Right lobe of liver (tissue), 6 donors: ENCODE measurements around the gene CACNB3. TPM values are rescaled to one million over a fixed set of nuclear protein-coding genes. Genes with fewer than 3 reads are reported as not detected.

Source experiments
- ATAC-seq, 4 donors: fragments of 200-7000 bp; cut with Tn5 transposase; one replicate each; pipeline ENCODE4 v1.9.1; 2020; ENCODE audit warnings: mild to moderate bottlenecking in 4 of 4, moderate library complexity in 4 of 4
- DNase-seq, 3 donors: peaks; one replicate each; pipeline ENCODE4 v3.0.0-alpha.2; 2020
- H3K27ac ChIP-seq, 3 donors: fragments of 200-600 bp; one replicate each; pipeline ENCODE4 v1.8.0; 2022
- H3K27me3 ChIP-seq, 2 donors: fragments of 200-600 bp; one replicate each; pipeline ENCODE4 v1.8.0; 2022
- H3K36me3 ChIP-seq, 4 donors: fragments of 200-600 bp; sonication (generic) in 1 of 4; one replicate each; pipeline versions ENCODE4 v1.5.1 to v1.8.0; 2017 to 2022; ENCODE audit warnings: control low read depth in 1 of 4
- H3K4me1 ChIP-seq, 4 donors: fragments of 200-600 bp; sonication (generic) in 1 of 4; one replicate each; pipeline versions ENCODE4 v1.5.1 to v1.8.0; 2017 to 2022; ENCODE audit warnings: control low read depth in 1 of 4
- H3K4me3 ChIP-seq, 3 donors: fragments of 200-600 bp; one replicate each; pipeline ENCODE4 v1.8.0; 2022
- H3K9me3 ChIP-seq, 4 donors: fragments of 200-600 bp; sonication (generic) in 1 of 4; one replicate each; pipeline versions ENCODE4 v1.5.1 to v1.8.0; 2017 to 2022; ENCODE audit warnings: control low read depth in 1 of 4
- CTCF ChIP-seq, 4 donors: fragments of 200-600 bp in 3 of 4; fragments of 450-650 bp in 1 of 4; IDR thresholded peaks; one replicate each; pipeline versions ENCODE4 v1.5.1 to v1.8.0; 2016 to 2022; ENCODE audit warnings: antibody characterized with exemption in 4 of 4, mild to moderate bottlenecking in 2 of 4
- POLR2A ChIP-seq: fragments of 450-650 bp; IDR thresholded peaks from one replicate; pipeline ENCODE4 v1.6.1; 2017; ENCODE audit warnings: antibody characterized with exemption, mild to moderate bottlenecking
- WGBS: methylation state at CpG from one replicate; pipeline ENCODE4 v1.1.6; 2018; ENCODE audit warnings: low coverage, low lambda C conversion rate; ENCODE audit not compliant: insufficient coverage; ENCODE audit errors: missing lambda C conversion rate; 5-methylcytosine and 5-hydroxymethylcytosine counted together
- intact Hi-C, 2 donors: fragments of 100-400 bp; cut with DNase I; formaldehyde crosslinking; loops; one replicate each; pipeline versions ENCODE4 v1.11.2 to v1.14.1; 2022
- total RNA-seq, 6 experiments: library from RNA; depleted of rRNA in 2 of 6; stranded (reverse); fragments of >200 nt in 2 of 6; fragmentation: NEBNext Ultra II Directional in 3 of 6; extraction: Animal tissue kit (Norgen Biotek cat#: 25700) in 3 of 6; gene quantifications; one replicate each; pipeline versions ENCODE4 v1.1.0 to v1.2.4, GENCODE V29; 2016 to 2023
- donor health status: DM: no; HTN: yes; CAD: no.
- donor health status: DM: no; HTN: no; CAD: no.
- donor health status: DM: no; HTN: no; CAD: no.
- donor health status: DM: no; HTN: yes; CAD: no.
- donor health status: DM: no; HTN: yes; CAD: no.

The CACNB3 gene
- total RNA-seq, 6 experiments from 2014 or later, result 0.62 to 2.1 (median 1.2) TPM

GRCh38 chr12:48819986-48820725 lies 1.9 kb downstream of the CACNB3 start:
- ATAC-seq (no peak), DNase-seq (no peak)
- intact Hi-C loops, result no loop called here
- Histone ChIP-seq H3K4me1 (peaks cover 0 to 12% (median 2%) of the 10 kb centered on the region in 4 donors), H3K27ac (no peak overlapping the region), H3K9me3 (no peaks in the 10 kb centered on the region), H3K36me3 (no peaks in the 10 kb centered on the region), H3K4me3 (no peak overlapping the region), H3K27me3 (peaks cover 0 to 14% of the 10 kb centered on the region in 2 donors)
- TF ChIP-seq CTCF (IDR thresholded peaks at IDR 0.05), result no peak
- TF ChIP-seq POLR2A, result no peak
- 49% methylated on average over 3 of the region's 5 CpGs for WGBS

- DNase-seq (no peak), ATAC-seq (no peak)
- Histone ChIP-seq H3K27me3 (peaks cover 0 to 10% of the 10 kb centered on the region in 2 donors), H3K4me3 (no peak overlapping the region), H3K27ac (no peak overlapping the region), H3K9me3 (no peaks in the 10 kb centered on the region), H3K36me3 (no peaks in the 10 kb centered on the region), H3K4me1 (peaks cover 0 to 7% (median 0%) of the 10 kb centered on the region in 4 donors)
- TF ChIP-seq POLR2A (no peak), CTCF (IDR thresholded peaks at IDR 0.05) (no peak)
- 66% methylated on average over 4 of the region's 5 CpGs for WGBS
- intact Hi-C loops, result no loop called here
Observed at GRCh38 chr12:48822139-48822538, 3.8 kb downstream of the CACNB3 start.

GRCh38 chr12:48822711-48823110 lies 4.4 kb downstream of the CACNB3 start:
- intact Hi-C loops, result no loop called here
- no peaks in the 10 kb centered on the region for H3K9me3 ChIP-seq
- TF ChIP-seq POLR2A, result no peak
- no peak overlapping the region for H3K4me3 ChIP-seq
- peaks cover 0 to 4% of the 10 kb centered on the region in 2 donors for H3K27me3 ChIP-seq
- ATAC-seq, result no peak
- DNase-seq, result no peak
- WGBS, result no CpG with 5 or more reads among the region's 2 CpGs
- H3K36me3 ChIP-seq, result no peaks in the 10 kb centered on the region
- H3K27ac ChIP-seq, result no peak overlapping the region
- peaks cover 0 to 6% (median 0%) of the 10 kb centered on the region in 4 donors for H3K4me1 ChIP-seq

- no peaks in the 10 kb centered on the region for H3K9me3 ChIP-seq
- TF ChIP-seq POLR2A, result no peak
- TF ChIP-seq CTCF (IDR thresholded peaks at IDR 0.05), result no peak
- H3K27ac ChIP-seq, result no peak overlapping the region
- H3K4me1 ChIP-seq, result peaks cover 0 to 3% (median 0%) of the 10 kb centered on the region in 4 donors
- no CpG with 5 or more reads among the region's 11 CpGs for WGBS
- no peak for ATAC-seq
- H3K4me3 ChIP-seq, result no peak overlapping the region
- H3K27me3 ChIP-seq, result no peaks in the 10 kb centered on the region
- intact Hi-C loops, result no loop called here
- DNase-seq, result no peak
- no peaks in the 10 kb centered on the region for H3K36me3 ChIP-seq
Observed at GRCh38 chr12:48823281-48823680, 5.0 kb downstream of the CACNB3 start.

GRCh38 chr12:48824112-48824511 lies 5.8 kb downstream of the CACNB3 start:
- ATAC-seq (no peak), DNase-seq (no peak)
- Histone ChIP-seq H3K27me3 (no peaks in the 10 kb centered on the region), H3K9me3 (no peaks in the 10 kb centered on the region), H3K27ac (no peak overlapping the region), H3K36me3 (peaks cover 0 to 5% (median 0%) of the 10 kb centered on the region in 4 donors), H3K4me3 (no peak overlapping the region), H3K4me1 (no peaks in the 10 kb centered on the region)
- no peak for TF ChIP-seq POLR2A
- TF ChIP-seq CTCF (IDR thresholded peaks at IDR 0.05), result no peak
- intact Hi-C loops, result no loop called here
- WGBS, result 56% methylated on average over 3 of the region's 12 CpGs
